Panc1 (cell line): ENCODE results near the gene ACTN3.

Experiments used
- TF ChIP-seq, protein P1 (sequence below): fragments of 450-650 bp; IDR thresholded peaks from 2 replicates; pipeline ENCODE4 v1.5.1; 2017; ENCODE audit warnings: mild to moderate bottlenecking
- TF ChIP-seq, protein P2 (sequence below), 2 experiments: IDR thresholded peaks; 2 replicates each; pipeline ENCODE4 v1.6.1; 2011 to 2012; ENCODE audit warnings: low read depth in 2 of 2, control low read depth in 1 of 2, low read length in 1 of 2, mild to moderate bottlenecking in 1 of 2, moderate library complexity in 1 of 2; ENCODE audit not compliant: insufficient read depth in 1 of 2

DNA sequence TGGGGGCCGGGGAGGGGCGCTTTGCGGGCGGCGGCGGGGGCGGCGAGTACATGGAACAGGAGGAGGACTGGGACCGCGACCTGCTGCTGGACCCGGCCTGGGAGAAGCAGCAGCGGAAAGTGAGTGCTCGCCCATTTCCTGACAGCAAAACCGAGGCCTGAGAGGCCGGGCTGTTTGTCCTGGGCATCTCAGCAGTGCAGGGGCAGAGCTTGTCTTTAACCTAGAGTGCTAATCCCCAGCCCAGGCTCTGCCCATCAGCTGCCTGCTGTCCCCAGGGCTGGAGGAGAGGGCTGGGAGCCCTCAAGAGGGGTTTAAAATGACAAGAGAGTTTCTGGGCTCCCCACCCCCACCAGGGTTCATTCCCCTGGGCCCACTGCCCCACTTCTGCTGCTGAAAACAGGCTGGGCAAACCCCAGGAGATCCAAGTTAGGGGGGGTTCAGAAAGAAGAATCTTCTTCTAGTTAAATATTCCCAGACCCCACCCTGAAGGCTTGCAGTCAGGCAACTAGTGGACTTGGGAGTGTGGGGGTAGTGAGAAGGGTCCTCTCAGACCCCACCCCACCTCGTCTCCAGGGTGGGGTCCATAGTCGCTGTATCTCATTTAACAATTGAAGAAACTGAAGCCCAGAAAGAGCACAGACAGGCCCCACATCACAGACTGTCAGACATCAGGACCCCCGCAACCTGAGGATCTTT, 411 bp downstream of the ACTN3 start:
- TF ChIP-seq, protein P1, sequence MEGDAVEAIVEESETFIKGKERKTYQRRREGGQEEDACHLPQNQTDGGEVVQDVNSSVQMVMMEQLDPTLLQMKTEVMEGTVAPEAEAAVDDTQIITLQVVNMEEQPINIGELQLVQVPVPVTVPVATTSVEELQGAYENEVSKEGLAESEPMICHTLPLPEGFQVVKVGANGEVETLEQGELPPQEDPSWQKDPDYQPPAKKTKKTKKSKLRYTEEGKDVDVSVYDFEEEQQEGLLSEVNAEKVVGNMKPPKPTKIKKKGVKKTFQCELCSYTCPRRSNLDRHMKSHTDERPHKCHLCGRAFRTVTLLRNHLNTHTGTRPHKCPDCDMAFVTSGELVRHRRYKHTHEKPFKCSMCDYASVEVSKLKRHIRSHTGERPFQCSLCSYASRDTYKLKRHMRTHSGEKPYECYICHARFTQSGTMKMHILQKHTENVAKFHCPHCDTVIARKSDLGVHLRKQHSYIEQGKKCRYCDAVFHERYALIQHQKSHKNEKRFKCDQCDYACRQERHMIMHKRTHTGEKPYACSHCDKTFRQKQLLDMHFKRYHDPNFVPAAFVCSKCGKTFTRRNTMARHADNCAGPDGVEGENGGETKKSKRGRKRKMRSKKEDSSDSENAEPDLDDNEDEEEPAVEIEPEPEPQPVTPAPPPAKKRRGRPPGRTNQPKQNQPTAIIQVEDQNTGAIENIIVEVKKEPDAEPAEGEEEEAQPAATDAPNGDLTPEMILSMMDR, result no peak
- TF ChIP-seq, protein P2, sequence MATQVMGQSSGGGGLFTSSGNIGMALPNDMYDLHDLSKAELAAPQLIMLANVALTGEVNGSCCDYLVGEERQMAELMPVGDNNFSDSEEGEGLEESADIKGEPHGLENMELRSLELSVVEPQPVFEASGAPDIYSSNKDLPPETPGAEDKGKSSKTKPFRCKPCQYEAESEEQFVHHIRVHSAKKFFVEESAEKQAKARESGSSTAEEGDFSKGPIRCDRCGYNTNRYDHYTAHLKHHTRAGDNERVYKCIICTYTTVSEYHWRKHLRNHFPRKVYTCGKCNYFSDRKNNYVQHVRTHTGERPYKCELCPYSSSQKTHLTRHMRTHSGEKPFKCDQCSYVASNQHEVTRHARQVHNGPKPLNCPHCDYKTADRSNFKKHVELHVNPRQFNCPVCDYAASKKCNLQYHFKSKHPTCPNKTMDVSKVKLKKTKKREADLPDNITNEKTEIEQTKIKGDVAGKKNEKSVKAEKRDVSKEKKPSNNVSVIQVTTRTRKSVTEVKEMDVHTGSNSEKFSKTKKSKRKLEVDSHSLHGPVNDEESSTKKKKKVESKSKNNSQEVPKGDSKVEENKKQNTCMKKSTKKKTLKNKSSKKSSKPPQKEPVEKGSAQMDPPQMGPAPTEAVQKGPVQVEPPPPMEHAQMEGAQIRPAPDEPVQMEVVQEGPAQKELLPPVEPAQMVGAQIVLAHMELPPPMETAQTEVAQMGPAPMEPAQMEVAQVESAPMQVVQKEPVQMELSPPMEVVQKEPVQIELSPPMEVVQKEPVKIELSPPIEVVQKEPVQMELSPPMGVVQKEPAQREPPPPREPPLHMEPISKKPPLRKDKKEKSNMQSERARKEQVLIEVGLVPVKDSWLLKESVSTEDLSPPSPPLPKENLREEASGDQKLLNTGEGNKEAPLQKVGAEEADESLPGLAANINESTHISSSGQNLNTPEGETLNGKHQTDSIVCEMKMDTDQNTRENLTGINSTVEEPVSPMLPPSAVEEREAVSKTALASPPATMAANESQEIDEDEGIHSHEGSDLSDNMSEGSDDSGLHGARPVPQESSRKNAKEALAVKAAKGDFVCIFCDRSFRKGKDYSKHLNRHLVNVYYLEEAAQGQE (IDR thresholded peaks at IDR 0.05; ENCODE audit: insufficient read depth in 1 of 2, low read depth in 2 of 2, low read length in 1 of 2), result no peak
